Calu3 (cell line): Measurements from ENCODE around the gene PANX1. TPM values are rescaled to one million over a fixed set of nuclear protein-coding genes. Genes with fewer than 3 reads are reported as not detected.

Experiments
- BruUV-seq: library from RNA; stranded (reverse); fragments of 400-500 nt; replicated peaks from 2 replicates; lab custom pipeline; 2021; lab: Mats Ljungman, UMichigan
- CTCF ChIA-PET: fragments of 300-600 bp; sonication (Branson Sonifier 250); formaldehyde crosslinking; loops from one replicate; lab custom pipeline; 2022; ENCODE audit warnings: antibody characterized with exemption; lab: Charles Lee
- DNase-seq: peaks from one replicate; pipeline ENCODE4 v3.0.0; 2022
- H3K27ac Mint-ChIP-seq: one replicate; pipeline ENCODE4 v1.8.0; 2022; ENCODE audit warnings: mixed read lengths; ENCODE audit not compliant: unreplicated experiment
- H3K27me3 Mint-ChIP-seq: one replicate; pipeline ENCODE4 v1.8.0; 2022; ENCODE audit warnings: mixed read lengths; ENCODE audit not compliant: unreplicated experiment
- H3K36me3 Mint-ChIP-seq: one replicate; pipeline ENCODE4 v1.8.0; 2022; ENCODE audit warnings: mild to moderate bottlenecking, moderate library complexity, mixed read lengths; ENCODE audit not compliant: insufficient read depth, unreplicated experiment
- H3K4me1 Mint-ChIP-seq: one replicate; pipeline ENCODE4 v1.8.0; 2022; ENCODE audit warnings: mild to moderate bottlenecking, low read depth, mixed read lengths; ENCODE audit not compliant: unreplicated experiment
- H3K4me3 Mint-ChIP-seq: one replicate; pipeline ENCODE4 v1.8.0; 2022; ENCODE audit warnings: mild to moderate bottlenecking, low read depth, moderate library complexity, mixed read lengths; ENCODE audit not compliant: unreplicated experiment
- H3K9me3 Mint-ChIP-seq: one replicate; pipeline ENCODE4 v1.8.0; 2022; ENCODE audit warnings: low read depth, mixed read lengths; ENCODE audit not compliant: unreplicated experiment
- intact Hi-C: fragments of 100-400 bp; cut with micrococcal nuclease; formaldehyde crosslinking; loops from one replicate; pipeline ENCODE4 v1.10.0; 2022; ENCODE audit not compliant: unreplicated experiment
- total RNA-seq: library from RNA; stranded (reverse); gene quantifications from 2 replicates; pipeline ENCODE4 v1.2.3, GENCODE V29; 2022
- TF ChIP-seq, protein P1 (sequence below): fragments of 200-600 bp; IDR thresholded peaks from one replicate; pipeline ENCODE4 v1.8.0; 2022; ENCODE audit warnings: antibody characterized with exemption; ENCODE audit not compliant: unreplicated experiment

The PANX1 gene
- total RNA-seq, 1 experiment from 2014 or later = 20.2 TPM

DNA sequence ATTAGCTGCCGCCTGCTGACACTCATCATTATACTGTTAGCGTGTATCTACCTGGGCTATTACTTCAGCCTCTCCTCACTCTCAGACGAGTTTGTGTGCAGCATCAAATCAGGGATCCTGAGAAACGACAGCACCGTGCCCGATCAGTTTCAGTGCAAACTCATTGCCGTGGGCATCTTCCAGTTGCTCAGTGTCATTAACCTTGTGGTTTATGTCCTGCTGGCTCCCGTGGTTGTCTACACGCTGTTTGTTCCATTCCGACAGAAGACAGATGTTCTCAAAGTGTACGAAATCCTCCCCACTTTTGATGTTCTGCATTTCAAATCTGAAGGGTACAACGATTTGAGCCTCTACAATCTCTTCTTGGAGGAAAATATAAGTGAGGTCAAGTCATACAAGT is 51.1 kb downstream of the PANX1 start:
- Mint-ChIP-seq H3K4me1 (no peaks in the 10 kb centered on the region), H3K36me3 (no peaks in the 10 kb centered on the region), H3K9me3 (no peaks in the 10 kb centered on the region), H3K27ac (no peak overlapping the region), H3K4me3 (no peak overlapping the region), H3K27me3 (no peaks in the 10 kb centered on the region)
- CTCF ChIA-PET = no interaction called here
- no TSS peak for BruUV-seq
- intact Hi-C loops = loop anchor here (5.0 kb wide), 3 partner anchors 238 to 323 kb away; no protein-coding TSS in a partner anchor
- TF ChIP-seq, protein P1, sequence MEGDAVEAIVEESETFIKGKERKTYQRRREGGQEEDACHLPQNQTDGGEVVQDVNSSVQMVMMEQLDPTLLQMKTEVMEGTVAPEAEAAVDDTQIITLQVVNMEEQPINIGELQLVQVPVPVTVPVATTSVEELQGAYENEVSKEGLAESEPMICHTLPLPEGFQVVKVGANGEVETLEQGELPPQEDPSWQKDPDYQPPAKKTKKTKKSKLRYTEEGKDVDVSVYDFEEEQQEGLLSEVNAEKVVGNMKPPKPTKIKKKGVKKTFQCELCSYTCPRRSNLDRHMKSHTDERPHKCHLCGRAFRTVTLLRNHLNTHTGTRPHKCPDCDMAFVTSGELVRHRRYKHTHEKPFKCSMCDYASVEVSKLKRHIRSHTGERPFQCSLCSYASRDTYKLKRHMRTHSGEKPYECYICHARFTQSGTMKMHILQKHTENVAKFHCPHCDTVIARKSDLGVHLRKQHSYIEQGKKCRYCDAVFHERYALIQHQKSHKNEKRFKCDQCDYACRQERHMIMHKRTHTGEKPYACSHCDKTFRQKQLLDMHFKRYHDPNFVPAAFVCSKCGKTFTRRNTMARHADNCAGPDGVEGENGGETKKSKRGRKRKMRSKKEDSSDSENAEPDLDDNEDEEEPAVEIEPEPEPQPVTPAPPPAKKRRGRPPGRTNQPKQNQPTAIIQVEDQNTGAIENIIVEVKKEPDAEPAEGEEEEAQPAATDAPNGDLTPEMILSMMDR = no peak
- DNase-seq = no peak

DNA sequence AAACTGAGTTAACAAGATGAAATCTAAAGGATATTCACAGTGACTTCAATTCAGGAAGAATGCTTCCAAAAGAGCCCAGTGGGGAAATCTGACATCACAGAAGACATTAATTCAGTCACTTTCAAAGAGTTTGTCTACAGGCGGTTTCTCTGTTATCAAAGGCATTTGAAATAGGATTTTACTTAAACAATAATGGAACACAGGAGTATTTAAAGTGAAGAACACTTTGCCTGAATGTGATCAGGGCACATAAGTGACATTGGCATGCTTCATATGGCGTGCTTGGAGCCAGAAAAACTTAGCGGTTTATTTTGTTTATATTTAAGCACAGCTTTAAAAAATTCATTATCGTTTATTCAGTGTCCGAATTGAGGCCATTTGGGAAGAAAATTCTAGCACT is 52.9 kb downstream of the PANX1 start:
- BruUV-seq = no TSS peak
- no peak for DNase-seq
- intact Hi-C loops = loop anchor here (5.0 kb wide), 3 partner anchors 236 to 321 kb away; no protein-coding TSS in a partner anchor
- CTCF ChIA-PET = no interaction called here
- Mint-ChIP-seq H3K27ac (no peak overlapping the region), H3K4me1 (no peaks in the 10 kb centered on the region), H3K36me3 (no peaks in the 10 kb centered on the region), H3K4me3 (no peak overlapping the region), H3K27me3 (no peaks in the 10 kb centered on the region), H3K9me3 (no peaks in the 10 kb centered on the region)
- TF ChIP-seq, protein P1 = no peak

DNA sequence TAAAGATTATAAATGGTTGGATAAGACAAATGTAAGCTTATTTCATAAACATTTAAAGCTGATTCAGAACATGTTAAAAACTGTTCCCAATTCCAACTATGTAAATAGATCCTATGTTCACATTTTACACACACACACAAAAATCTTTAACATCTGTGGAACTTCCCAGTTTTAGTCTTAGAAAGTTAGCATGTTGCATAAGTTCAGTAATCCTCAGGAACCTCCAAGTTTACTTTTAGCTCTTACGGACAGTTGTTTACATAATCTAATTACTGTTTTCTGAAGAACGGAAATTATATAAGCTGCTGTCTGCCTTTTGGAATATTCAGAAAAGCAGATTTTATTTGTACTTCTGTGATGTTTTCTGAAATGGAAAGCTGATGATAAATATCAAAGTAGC is 53.3 kb downstream of the PANX1 start:
- no peak for DNase-seq
- no TSS peak for BruUV-seq
- no peak overlapping the region for H3K27ac Mint-ChIP-seq
- H3K36me3 Mint-ChIP-seq = no peaks in the 10 kb centered on the region
- no peaks in the 10 kb centered on the region for H3K27me3 Mint-ChIP-seq
- no peaks in the 10 kb centered on the region for H3K9me3 Mint-ChIP-seq
- TF ChIP-seq, protein P1 = no peak
- H3K4me1 Mint-ChIP-seq = no peaks in the 10 kb centered on the region
- intact Hi-C loops = loop anchor here (5.0 kb wide), 3 partner anchors 235 to 320 kb away; no protein-coding TSS in a partner anchor
- no peak overlapping the region for H3K4me3 Mint-ChIP-seq
- CTCF ChIA-PET = no interaction called here

DNA sequence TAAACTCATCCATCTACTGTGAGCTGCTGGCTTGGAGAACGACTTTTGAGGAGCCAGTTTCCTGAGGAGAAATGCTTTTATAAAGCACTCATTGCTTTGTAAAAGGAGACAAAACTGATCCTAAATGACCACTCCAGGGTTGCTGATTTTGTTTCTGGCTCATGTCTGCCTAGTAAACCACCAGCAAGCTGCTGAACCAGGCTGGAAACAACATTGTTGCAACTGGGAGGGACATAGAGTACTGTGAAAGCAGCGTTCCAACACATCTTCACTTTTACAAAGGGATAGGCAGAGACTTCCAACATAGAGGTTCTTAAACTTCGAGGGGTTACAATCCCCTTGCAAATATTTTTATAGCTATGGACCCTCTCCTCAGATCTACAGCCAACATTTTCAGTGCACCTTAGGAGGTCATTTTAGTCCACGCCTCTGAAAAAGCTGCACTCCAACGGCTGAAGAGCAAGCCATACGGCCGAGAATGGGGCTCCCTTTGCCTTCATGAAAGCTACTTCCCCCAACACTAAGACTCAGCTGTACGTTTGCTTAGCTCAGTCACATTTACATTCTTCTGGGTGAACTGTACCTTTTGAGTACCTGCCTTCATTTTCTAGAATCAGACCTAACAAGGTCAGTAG is 54.7 kb downstream of the PANX1 start:
- Mint-ChIP-seq H3K27me3 (no peaks in the 10 kb centered on the region), H3K36me3 (no peaks in the 10 kb centered on the region), H3K4me1 (no peaks in the 10 kb centered on the region), H3K27ac (no peak overlapping the region), H3K4me3 (no peak overlapping the region), H3K9me3 (no peaks in the 10 kb centered on the region)
- intact Hi-C loops = loop anchor here (5.0 kb wide), 3 partner anchors 234 to 319 kb away; no protein-coding TSS in a partner anchor
- no TSS peak for BruUV-seq
- CTCF ChIA-PET = interaction anchor here (0.6 to 1.3 kb wide), 4 partner anchors 55 to 299 kb away, joined by 3 to 8 read pairs (median 5); partner anchors contain the start of gene PANX1
- no peak for DNase-seq
- TF ChIP-seq, protein P1 = no peak
